ENCODE measurements around the gene CHST1.

Gene CHST1, protein sequence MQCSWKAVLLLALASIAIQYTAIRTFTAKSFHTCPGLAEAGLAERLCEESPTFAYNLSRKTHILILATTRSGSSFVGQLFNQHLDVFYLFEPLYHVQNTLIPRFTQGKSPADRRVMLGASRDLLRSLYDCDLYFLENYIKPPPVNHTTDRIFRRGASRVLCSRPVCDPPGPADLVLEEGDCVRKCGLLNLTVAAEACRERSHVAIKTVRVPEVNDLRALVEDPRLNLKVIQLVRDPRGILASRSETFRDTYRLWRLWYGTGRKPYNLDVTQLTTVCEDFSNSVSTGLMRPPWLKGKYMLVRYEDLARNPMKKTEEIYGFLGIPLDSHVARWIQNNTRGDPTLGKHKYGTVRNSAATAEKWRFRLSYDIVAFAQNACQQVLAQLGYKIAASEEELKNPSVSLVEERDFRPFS

DNA sequence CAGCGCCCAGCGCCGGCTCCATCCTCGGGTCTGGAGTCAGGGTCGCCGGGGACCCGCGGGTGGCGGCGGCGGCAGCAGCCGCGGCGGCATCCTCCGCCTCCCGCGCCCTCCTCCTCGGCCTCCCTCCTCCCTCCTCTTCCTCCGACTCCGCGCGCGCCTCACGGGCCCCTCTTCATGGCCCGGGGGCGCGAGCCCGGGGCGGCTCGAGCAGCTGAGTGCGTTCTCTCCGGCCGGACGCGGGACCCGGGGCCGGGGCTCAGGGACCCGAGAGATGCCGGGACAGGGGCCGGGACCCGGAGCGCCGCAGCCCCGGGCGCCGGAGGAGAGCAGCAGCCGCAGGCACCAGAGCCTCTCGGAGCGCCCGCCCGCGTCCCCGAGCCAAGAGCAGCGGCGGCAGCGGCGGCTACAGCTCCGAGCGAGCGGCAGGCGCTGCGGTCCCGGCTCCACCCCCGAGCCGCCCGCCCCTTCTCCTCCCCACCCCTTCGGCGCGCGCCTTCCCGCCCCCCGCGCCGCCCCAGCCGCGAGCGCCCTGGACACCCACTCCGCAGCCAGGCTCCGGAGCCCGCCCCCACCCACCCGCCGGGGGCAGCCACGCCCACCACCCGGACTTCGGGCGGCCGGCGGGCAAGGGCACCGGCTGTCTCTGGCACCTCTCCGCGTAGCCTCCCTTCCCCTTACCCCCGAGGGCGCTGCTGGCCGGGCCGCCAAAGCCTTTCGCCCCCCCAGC, at the start of gene CHST1:
CHST1 (minus strand) TSS at position 417 of the 727 bp plus-strand sequence. CDS start 14,699 bp downstream, outside the sequence.
- DNase-seq: peak in 1 of 2 donors; percentile 12

DNA sequence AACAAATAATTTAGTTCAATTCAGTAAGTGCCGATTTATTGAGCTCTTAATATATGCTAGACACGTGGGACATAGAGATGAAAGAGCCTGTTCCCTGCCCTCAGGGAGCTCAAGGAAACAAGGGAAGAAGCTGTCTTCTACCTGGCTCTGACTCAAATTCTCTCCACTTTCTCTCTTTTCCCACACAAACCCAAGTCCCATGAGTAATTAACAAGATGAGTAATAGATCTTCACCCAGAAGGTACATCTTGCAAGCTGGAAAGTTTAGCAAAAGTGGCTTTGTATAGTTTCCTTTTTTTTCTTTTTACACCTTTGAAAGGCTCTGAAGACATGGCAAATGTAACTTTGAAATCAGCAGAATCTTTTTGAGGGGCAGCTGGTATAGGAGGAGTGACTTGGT, 48.2 kb upstream of the CHST1 start:
- no peak for DNase-seq

DNA sequence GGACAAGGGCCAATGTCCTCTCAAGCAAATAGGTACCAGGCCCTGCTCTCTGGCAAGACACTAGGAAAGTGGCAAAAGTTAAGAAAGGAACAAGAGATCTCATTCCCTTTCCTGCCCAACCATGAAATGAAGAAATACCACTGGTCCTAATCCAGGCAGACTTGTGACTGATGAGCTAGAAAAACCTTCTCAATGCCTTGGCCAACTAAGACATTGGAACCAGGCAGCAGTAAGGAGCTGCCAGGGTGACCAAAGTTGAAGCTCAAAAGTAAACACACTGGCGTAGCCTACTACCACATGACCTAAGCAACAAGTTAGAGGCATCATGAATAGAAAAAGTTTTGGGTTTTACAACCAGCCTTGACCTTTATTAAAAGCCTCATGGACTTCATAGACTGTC, 45.1 kb upstream of the CHST1 start:
- no peak for DNase-seq

DNA sequence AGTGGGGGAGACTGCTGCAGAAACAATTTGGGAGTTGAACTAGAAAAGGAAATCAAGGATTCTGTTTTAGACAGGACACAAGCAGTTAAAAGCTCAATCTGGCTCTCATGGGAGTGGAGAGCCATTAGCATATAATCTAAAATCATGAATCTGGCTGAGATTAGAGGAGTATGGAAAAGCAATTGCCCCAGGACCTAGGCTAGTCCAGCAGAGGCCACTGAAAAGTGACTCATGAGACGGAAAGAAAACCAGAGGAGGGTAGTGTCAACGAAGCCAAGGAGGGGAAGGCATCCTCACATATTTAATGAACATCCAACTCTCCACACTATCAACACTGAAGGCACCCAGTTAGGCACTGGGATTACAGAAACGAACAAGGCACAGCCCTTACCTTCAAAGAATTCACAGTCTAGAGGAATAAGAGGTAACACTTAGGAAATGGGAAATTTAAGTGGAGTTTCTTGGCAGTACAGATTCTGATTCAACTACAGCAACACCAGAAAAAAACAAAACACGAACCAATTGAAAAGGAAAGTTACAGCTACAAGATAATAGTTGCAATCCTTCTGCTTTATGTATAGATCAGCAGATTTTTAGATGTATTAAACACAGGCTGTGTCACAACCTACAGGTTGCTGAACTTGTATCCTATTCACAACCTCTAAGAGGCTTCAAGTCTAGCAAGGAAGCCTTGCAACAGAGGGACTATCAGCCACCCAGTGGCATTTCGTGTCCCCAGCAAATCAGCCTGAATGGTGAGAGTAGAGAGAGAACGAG, 43.7 kb upstream of the CHST1 start:
- DNase-seq: no peak

DNA sequence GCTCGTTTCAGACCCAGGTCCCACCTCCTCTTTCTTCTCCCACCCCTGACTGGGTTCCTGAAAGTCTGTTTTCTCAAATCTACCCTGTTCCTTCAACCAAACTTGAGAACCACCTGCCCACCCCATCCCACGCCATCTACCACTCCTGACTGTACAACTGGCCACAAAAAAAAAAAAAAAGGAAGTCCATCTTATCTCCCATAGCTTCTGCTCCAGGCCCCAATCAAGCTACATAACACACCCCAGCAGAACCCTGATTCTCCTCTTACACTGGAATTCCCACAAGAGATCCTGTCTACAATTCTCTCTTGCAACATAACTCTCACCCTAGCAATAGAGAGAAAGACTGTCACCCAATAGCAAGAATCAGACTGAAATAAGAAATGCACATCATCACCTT, 39.2 kb upstream of the CHST1 start:
- DNase-seq: no peak

DNA sequence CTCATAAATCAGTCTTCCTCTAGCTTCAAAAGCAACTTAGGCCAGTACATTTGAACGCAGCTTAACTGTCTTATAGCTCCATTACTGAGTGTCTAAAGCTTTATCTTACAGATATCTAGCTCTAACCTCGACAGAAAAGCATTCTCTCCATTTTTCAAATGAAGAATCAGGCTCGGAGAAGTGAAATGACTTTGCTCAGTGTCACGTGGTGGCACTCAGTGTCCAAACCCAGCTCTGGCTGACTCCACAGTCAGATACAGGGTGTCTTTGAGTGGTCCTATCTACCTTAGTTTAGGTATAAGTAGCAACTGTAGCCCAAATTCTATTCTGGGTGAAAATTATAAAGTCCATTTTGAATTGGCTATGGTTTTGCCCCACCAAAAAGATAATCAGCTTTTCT, 38.7 kb upstream of the CHST1 start:
- DNase-seq: no peak

DNA sequence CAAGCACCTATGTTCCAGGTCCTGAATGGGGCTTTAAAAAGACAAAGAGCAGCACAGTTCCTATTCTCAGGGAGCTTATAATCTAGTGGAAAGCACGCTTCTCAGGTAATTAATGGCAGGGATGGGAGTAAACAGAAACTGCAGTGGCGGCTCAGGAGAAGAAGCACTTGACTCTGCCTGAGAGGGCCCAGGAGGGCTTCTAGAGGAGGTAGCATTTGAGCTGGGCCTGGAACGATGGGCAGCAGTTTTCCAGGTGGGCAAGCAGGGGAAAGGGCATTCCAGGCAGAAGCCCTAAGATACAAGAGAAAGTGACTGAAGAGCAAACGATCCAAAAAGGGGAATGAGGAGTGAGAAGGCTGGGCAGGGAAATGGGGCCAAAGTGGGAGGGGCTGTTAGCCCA, 37.1 kb upstream of the CHST1 start:
- DNase-seq: no peak

DNA sequence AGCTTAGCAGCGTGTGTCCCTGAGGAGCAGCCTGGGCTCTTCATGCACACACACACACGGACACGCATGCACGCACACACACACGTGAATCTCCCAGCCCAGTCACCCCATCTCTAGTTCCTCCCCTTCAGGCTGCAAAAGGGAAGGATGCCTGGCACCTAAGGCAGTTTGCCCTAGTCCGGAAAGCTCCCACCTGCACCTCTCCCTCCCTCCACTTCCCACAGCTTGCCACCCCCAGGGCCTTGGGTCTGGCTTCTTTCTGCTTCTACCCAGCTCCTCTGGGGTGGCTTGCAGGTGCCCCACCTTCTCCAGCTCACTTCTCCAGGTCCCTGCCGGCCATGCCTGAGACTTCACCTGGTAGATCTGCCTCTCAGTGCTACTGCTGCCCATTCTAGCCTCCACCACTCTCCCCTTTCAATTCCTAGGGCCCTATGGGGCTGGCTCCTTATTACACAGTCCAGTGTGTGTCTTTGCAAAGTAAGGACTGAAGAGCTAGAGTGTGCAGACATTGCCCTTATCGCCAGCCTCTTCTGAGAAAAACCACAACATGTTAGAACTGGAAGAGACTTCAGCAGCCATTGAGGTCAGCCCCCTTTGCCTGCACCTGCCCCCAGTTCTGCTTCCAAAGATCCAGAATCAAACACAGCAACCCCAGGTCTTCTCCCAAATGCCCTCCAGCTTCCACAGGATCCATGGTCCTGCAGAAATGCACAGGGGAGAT, 33.5 kb upstream of the CHST1 start:
- no peak for DNase-seq

DNA sequence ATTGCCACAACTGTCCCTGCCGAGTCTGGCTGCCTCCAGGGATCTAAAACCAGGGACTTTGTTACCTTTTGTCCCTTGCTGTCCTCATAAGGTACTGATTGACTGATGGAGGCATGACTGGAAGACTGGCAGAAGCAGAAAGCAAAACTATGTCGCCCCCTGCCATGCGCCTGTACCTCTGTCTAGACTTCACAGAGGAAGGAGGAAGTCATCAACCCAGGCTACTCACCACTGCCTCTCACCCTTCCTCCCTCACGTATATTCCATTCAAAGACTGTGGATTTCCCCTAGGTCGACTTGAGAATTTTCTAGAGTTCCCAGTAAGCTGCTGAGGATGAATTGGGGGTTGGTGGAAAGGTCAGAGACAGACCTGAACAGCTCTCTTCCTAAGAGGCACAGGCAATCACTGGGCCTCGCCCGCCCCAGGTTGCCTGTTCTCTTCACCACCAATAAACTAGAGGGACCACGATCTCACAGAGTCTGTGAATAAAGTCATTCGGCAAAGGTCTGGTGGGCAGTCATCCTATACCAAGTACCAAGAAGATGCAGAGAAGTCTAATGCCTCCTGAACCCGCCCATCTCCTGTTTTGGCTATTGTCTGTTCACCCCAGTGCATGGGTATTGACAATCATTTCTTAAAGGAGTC, 27.5 kb upstream of the CHST1 start:
- no peak for DNase-seq

DNA sequence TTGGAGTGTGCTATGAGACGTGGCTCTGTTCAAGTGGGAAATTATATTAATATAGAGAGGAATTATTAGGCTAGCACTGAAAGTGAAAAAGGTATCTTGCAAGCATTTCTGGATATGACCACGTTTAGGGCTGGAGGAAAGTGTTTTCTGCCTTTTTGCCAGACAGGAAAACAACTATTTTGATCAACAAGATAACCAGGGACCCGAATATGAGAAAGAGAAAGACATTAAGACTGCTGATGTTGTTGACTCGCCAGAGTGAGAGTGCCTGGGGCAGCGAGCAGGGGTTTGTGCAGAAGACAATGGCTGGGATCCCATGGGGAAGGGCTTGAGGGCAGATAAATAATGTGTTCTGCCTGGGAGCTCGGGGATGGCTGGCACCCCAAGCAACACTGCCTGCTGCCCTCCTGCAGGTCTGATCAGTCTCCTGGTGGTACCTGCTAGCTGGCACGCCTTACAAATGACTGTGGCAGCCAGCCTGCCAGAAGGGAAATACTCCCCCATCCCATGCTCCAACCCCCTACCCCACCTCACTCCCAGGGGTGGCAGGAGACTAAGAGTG, 23.1 kb upstream of the CHST1 start:
- no peak for DNase-seq

DNA sequence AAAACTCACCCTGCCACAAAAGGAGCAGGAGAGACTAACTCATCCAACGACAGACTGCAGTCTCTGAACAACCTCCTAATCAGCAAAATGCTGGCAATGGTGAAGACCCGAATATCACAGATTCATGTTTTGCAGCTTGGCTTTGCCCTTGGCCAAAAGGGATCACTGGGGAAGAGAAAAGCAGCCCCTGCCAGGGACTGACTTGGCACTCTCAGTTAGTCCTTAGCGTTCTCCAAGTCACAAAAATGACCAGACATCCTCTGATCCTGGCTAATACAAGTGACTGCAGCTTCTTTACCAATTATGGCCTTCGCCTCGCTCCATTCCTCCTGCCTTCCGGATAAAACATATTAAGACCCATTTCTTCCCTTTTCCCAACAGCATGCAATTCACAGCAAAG, 22.4 kb upstream of the CHST1 start:
- no peak for DNase-seq

DNA sequence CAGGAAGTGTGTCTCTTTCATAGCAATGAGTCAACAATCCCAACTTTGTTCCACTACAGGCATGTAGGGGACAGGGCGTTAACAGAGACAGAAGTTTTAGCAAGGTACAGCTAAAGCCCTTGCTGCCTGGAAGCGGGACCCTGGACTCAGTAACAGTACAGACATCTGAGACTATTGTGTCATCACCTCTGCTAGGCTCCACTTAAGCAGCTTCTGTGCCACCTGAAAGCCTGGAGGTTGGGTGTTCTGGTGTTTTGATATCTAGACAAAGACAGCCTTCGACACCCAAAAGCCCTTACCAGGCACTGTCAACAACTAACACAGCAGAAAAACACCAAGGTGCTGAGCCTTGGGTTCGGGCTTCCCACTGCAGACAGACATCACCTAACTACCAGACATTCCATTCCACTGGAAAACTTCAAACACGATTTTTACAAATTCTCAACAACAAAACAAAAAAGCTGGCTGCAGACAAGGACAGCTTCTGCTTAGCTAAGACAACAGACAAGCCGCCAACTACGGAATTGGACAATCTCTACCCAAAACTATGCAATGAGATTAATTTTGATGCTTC, 20.6 kb upstream of the CHST1 start:
- no peak for DNase-seq

DNA sequence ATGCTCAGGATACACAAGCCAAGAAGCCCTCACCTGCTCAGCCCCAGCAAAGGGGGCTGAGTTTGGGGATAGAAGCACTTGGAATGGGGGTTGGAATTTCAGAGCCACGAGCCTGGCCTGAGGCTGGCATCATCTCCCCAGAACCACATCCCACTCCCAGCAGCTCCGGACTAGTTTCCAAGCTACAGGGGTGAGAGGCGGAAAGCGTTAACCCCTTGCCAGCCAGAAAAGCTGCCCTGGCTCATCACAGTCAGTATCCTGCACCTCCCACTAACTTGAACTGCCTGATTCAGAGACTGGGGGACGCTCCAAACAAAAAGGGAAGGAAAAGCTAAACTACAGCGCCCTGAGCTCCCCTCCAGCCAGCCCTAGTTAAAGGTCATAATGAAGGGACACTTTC, 19.0 kb upstream of the CHST1 start:
- DNase-seq: no peak

DNA sequence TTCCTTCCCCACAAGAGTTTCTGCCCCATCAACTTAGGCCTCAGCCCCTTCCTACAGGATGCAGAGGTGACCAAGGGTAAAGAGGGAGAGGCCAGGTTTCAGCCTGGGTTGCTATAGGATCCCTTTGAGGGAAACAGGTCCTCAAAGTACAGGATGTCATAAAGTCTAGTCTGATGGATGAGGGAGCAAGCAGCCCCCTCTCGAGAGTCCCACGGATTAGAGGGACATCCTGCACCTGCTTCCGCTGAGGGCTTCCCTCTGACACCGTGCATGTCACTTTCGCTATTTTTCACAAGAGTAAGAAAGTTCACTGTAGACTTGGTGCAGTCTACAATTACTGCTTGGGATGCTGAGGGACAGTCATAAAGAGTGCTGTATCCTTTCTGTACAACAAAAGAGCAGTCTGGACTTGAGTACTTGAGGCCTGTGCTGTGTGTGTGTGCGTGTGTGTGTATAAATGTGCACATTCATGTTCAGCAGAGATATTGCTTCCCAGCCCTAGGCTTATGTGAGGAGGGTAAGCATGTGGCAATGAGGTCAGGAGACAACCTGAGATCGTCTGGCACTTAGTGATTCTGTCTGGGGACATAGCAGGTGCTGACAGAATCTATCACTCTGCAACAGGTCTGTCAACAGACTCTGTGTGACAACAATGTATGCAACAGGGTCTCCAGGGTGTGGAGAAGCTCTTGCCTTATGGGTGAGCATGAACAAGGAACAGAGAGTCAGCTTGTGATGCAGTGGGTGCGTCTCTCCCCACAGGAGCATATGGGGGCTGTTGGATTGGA, 18.0 kb upstream of the CHST1 start:
- DNase-seq: no peak

DNA sequence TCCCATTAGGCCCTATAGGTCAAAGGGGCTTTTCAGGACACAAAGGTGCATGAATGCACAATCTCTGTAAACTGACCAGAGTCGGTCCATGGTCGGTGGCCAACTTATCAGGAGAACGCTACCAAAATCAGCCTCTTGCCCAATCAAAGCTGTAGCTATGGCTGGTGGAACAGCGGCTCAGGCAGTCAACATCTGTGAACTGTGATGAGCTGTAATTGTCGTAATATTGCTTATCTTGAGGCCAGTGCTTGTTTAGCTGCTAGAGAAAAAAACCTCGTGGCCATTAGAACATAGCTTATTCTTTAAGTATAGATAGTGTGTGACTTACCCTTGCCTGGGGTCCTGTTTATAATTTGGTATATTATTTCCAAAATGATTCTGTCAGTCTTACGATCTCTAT, 14.4 kb upstream of the CHST1 start:
- DNase-seq: no peak

DNA sequence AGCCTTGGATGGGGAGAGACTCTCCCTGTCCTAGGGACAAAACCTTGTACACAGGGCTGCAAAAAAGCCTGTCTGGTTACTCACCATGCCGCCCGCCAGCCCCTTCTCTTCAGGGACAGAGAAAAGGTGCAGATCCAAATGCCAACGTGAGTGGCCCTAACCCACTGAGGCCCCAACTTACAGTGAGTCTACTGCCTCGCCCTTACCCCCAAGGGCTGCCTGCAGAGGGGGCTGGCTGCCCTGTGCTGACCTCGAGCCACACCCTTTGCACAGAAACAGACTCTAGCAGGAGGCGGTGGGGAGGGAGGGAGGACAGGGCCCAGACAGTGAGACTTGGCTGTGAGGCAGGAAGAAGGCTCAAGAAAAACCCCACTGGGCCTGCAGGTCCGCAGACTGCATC, 13.6 kb upstream of the CHST1 start:
- no peak for DNase-seq

DNA sequence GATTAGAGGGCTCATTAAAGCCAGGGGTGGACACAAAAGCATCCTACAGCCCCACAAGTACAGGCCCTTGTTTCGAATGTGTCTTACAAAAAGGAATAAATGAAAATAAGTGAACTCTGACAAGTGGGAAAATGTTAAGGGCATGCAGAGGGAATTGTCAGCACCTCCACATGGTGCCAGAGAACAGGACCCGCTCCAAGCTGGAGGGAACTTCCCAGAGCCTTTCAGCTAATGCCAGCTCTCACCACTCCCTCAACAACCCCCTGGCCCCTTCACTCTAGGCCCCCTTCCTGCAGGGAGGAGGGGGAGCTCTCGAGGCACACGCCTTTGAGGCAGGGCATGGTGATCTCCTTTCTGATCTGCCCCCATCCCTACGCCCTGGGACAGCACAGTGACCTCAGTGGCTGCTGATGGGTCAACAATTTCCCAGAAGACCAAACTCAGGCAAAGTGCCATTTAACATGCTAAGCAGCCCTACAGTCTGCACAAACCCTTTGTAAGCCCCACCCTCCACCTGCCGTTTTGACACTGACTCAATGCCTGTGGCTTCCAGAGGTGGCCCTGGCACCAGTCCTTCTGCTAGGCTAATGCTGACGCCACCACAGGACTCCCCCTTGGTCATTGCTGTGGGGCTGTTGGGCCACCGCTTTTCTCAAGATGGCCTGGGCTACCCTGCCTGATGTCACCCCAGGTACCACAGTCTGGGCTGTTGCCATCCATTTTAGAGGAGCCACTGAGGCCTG, 12.5 kb upstream of the CHST1 start:
- no peak for DNase-seq

DNA sequence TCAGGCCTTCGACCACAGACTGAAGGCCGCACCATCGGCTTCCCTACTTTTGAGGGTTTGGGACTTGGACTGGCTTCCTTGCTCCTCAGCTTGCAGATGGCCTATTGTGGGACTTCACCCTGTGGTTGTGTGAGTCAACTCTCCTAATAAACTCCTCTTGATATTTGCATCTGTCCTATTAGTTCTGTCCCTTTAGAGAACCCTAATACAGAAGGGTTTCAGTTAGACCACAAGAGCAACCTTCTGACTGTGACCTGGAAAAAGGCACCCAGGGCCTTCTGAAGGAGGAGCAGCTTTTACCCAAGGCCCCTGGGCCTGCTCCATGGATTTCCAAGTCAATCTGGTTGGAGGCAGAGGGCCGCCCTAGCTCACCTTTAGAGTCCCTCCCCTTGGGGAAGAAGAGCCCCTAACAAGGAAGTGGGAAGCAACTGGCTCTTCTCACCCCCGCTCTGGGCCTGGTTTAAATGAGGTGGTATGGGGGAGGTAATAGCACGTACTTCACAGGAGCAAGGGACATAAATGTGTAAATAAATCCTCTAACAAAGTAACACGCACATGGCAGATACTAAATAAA, 11.2 kb upstream of the CHST1 start:
- no peak for DNase-seq

DNA sequence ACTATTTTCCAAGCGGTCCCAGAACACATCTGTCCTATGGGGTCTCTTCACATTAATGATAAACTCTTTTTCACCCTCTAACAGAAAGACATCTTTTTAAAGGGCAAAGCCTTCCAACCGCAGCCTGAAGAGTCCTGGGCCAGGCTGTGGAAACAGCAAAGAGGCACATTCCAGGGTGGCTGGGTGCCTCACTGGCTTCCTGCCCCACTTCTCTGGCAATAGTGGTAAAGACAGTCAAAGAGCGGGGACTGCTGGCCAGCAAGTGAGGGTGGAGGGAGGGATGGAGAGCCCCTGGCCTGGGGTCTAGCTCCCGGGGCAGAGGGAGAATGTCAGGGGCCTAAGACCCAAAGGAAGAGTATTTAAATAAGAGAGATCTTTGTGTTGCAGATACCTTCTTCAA, 10.2 kb upstream of the CHST1 start:
- DNase-seq: no peak
